HG03280 (cell line): Measurements from ENCODE around the gene MAML2.
"Not testable (repeated sequence)": the region's sequence is repeated elsewhere in the genome, so short reads cannot be mapped to it uniquely, and the experiment has no call there.

ENCODE experiments used
- ATAC-seq: cut with Tn5 transposase; IDR thresholded peaks from one replicate; pipeline ENCODE4 v1.9.1; 2021; ENCODE audit warnings: mild to moderate bottlenecking, moderate library complexity; ENCODE audit not compliant: unreplicated experiment

MAML2 gene

GRCh38 chr11:96193745-96194443 is 149.1 kb downstream of the MAML2 start:
- ATAC-seq, result no peak

GRCh38 chr11:96191752-96192151 is 151.2 kb downstream of the MAML2 start:
- no peak for ATAC-seq

- peak; percentile 34 for ATAC-seq
Observed at GRCh38 chr11:96189351-96189750, 153.6 kb downstream of the MAML2 start.

GRCh38 chr11:96188243-96189006 is 154.6 kb downstream of the MAML2 start:
- ATAC-seq, result peak; percentile 38

- no peak for ATAC-seq
Observed at GRCh38 chr11:96187822-96188221, 155.2 kb downstream of the MAML2 start.

GRCh38 chr11:96186806-96187205 is 156.2 kb downstream of the MAML2 start:
- no peak for ATAC-seq

GRCh38 chr11:96185220-96185768 is 157.7 kb downstream of the MAML2 start:
- peak; percentile 55 for ATAC-seq

- ATAC-seq, result not testable (repeated sequence)
Observed at GRCh38 chr11:96180937-96181336, 162.1 kb downstream of the MAML2 start.

GRCh38 chr11:96180341-96180740 is 162.7 kb downstream of the MAML2 start:
- no peak for ATAC-seq

GRCh38 chr11:96179905-96180304 is 163.1 kb downstream of the MAML2 start:
- ATAC-seq, result no peak

GRCh38 chr11:96178887-96179279 is 164.1 kb downstream of the MAML2 start:
- ATAC-seq, result no peak

GRCh38 chr11:96178049-96178886 is 164.7 kb downstream of the MAML2 start:
- no peak for ATAC-seq

GRCh38 chr11:96177146-96177545 is 165.8 kb downstream of the MAML2 start:
- no peak for ATAC-seq

GRCh38 chr11:96173906-96174305 is 169.1 kb downstream of the MAML2 start:
- ATAC-seq, result no peak

- ATAC-seq, result no peak
Observed at GRCh38 chr11:96173422-96173821, 169.6 kb downstream of the MAML2 start.

GRCh38 chr11:96172604-96173003 is 170.4 kb downstream of the MAML2 start:
- no peak for ATAC-seq

- no peak for ATAC-seq
Observed at GRCh38 chr11:96169250-96169649, 173.7 kb downstream of the MAML2 start.

GRCh38 chr11:96168623-96169022 is 174.4 kb downstream of the MAML2 start:
- no peak for ATAC-seq

- no peak for ATAC-seq
Observed at GRCh38 chr11:96167787-96168186, 175.2 kb downstream of the MAML2 start.

GRCh38 chr11:96167203-96167758 is 175.7 kb downstream of the MAML2 start:
- no peak for ATAC-seq
